Endothelial cell of umbilical vein (primary cell): ENCODE measurements around the gene DLG1. TPM values are rescaled to one million over a fixed set of nuclear protein-coding genes. Genes with fewer than 3 reads are reported as not detected.

Experiments
- BruUV-seq: library from RNA; stranded (reverse); fragments of 400-500 nt; replicated peaks from 2 replicates; lab custom pipeline; 2021; lab: Mats Ljungman, UMichigan
- CTCF ChIA-PET: fragments of 300-600, 350-600 bp; sonication (Branson Sonifier 250); formaldehyde crosslinking; loops from one replicate; lab custom pipeline; 2021; ENCODE audit warnings: antibody characterized with exemption, inconsistent platforms; lab: Charles Lee
- POLR2A ChIA-PET: fragments of 300-600, 350-600 bp; sonication (Branson Sonifier 250); formaldehyde crosslinking; loops from one replicate; lab custom pipeline; 2021; ENCODE audit warnings: antibody characterized with exemption, inconsistent platforms; lab: Charles Lee
- DNase-seq: peaks from one replicate; pipeline ENCODE4 v3.0.0-alpha.2; 2011; ENCODE audit warnings: low read depth, low spot score
- FAIRE-seq: peaks from 2 replicates; lab custom pipeline; 2011; peaks lifted over from hg19 to GRCh38; lab: Jason Lieb, UNC
- H2AFZ ChIP-seq: 2 replicates; pipeline ENCODE4 v1.6.0; 2012; ENCODE audit warnings: low read depth, low read length, control low read depth, inconsistent platforms
- H3K27ac ChIP-seq: 2 replicates; pipeline ENCODE4 v1.5.1; 2011; ENCODE audit warnings: low read depth, mild to moderate bottlenecking, control low read depth, low read length, moderate library complexity; ENCODE audit not compliant: insufficient read depth
- H3K27me3 ChIP-seq, 2 experiments: 2 replicates each; pipeline versions ENCODE4 v1.6.0 to v1.6.1; 2011; ENCODE audit warnings: low read length in 2 of 2, mixed read lengths in 1 of 2; ENCODE audit not compliant: control insufficient read depth in 2 of 2, insufficient read depth in 2 of 2
- H3K36me3 ChIP-seq, 2 experiments: 2 replicates in 1 of 2; 3 replicates in 1 of 2; pipeline ENCODE4 v1.5.1; 2011; ENCODE audit warnings: low read length in 2 of 2, mild to moderate bottlenecking in 1 of 2, moderate library complexity in 1 of 2; ENCODE audit not compliant: control insufficient read depth in 2 of 2, insufficient read depth in 2 of 2; ENCODE audit errors: extremely low read depth in 1 of 2
- H3K4me1 ChIP-seq: 3 replicates; pipeline ENCODE4 v1.5.1; 2011; ENCODE audit warnings: mild to moderate bottlenecking, low read length; ENCODE audit not compliant: control insufficient read depth, insufficient read depth; ENCODE audit errors: extremely low read depth
- H3K4me2 ChIP-seq: 2 replicates; pipeline ENCODE4 v1.6.1; 2011; ENCODE audit warnings: low read length, control low read depth, mixed read lengths; ENCODE audit not compliant: insufficient read depth
- H3K4me3 ChIP-seq, 3 experiments: fragments of 200-600 bp in 1 of 3; sonication (generic), shearing (Covaris generic) in 1 of 3; replicated peaks in 1 of 3; 2 replicates each; pipeline ENCODE4 v1.5.1; 2011 to 2016; ENCODE audit warnings: control low read depth in 3 of 3, low read length in 3 of 3, mild to moderate bottlenecking in 2 of 3, inconsistent platforms in 1 of 3, low read depth in 1 of 3, moderate library complexity in 1 of 3; ENCODE audit not compliant: insufficient read depth in 1 of 3
- H3K79me2 ChIP-seq: 2 replicates; pipeline ENCODE4 v1.6.0; 2012; ENCODE audit warnings: low read length, inconsistent platforms; ENCODE audit not compliant: control insufficient read depth, insufficient read depth
- H3K9ac ChIP-seq: replicated peaks from 2 replicates; pipeline ENCODE3; 2011; ENCODE audit warnings: low read length, control low read depth; ENCODE audit not compliant: insufficient read depth; ENCODE audit errors: extremely low read depth
- H3K9me1 ChIP-seq: replicated peaks from 3 replicates; pipeline ENCODE4 v1.6.0; 2011; ENCODE audit warnings: mild to moderate bottlenecking, low read length; ENCODE audit not compliant: control insufficient read depth, insufficient read depth; ENCODE audit errors: extremely low read depth
- H3K9me3 ChIP-seq: replicated peaks from 2 replicates; pipeline ENCODE4 v1.5.1; 2012; ENCODE audit warnings: low read length, inconsistent platforms; ENCODE audit not compliant: control insufficient read depth, insufficient read depth
- H4K20me1 ChIP-seq: replicated peaks from 2 replicates; pipeline ENCODE3; 2011; ENCODE audit warnings: mild to moderate bottlenecking, low read length; ENCODE audit not compliant: control insufficient read depth, insufficient read depth; ENCODE audit errors: extremely low read depth
- CTCF ChIP-seq, 2 donors: IDR thresholded peaks; 1 replicate in 1 of 2; 2 replicates in 1 of 2; pipeline ENCODE4 v1.5.1; 2011; ENCODE audit warnings: low read length in 2 of 2, mild to moderate bottlenecking in 2 of 2, moderate library complexity in 2 of 2, control low read depth in 1 of 2, inconsistent platforms in 1 of 2, low read depth in 1 of 2; ENCODE audit not compliant: insufficient read depth in 1 of 2; ENCODE audit errors: extremely low read depth in 1 of 2
- EZH2 ChIP-seq: IDR thresholded peaks from 2 replicates; pipeline ENCODE4 v1.6.1; 2012; ENCODE audit warnings: borderline replicate concordance, low read depth, mild to moderate bottlenecking, moderate library complexity, low read length, inconsistent platforms; ENCODE audit not compliant: severe bottlenecking
- FOS ChIP-seq: IDR thresholded peaks from 2 replicates; pipeline ENCODE4 v1.6.1; 2011; ENCODE audit warnings: mild to moderate bottlenecking, low read length, moderate library complexity, borderline replicate concordance; ENCODE audit not compliant: insufficient read depth
- GATA2 ChIP-seq: IDR thresholded peaks from 2 replicates; pipeline ENCODE4 v1.7.0; 2011; ENCODE audit warnings: low read depth, mild to moderate bottlenecking, moderate library complexity, mixed read lengths, low read length; ENCODE audit not compliant: insufficient read length, insufficient read depth
- JUN ChIP-seq: IDR thresholded peaks from 2 replicates; pipeline ENCODE4 v1.6.1; 2011; ENCODE audit warnings: borderline replicate concordance, low read depth; ENCODE audit not compliant: insufficient read length, insufficient read depth
- MYC ChIP-seq: IDR thresholded peaks from one replicate; pipeline ENCODE4 v1.6.1; 2011; ENCODE audit warnings: mild to moderate bottlenecking, low read depth, low read length
- POLR2A ChIP-seq: IDR thresholded peaks from 2 replicates; pipeline ENCODE4 v1.6.1; 2012; ENCODE audit warnings: low read depth, mild to moderate bottlenecking, control low read depth, low read length
- POLR2AphosphoS5 ChIP-seq: IDR thresholded peaks from 2 replicates; pipeline ENCODE4 v1.6.1; 2012; ENCODE audit warnings: low read depth, mild to moderate bottlenecking, control low read depth, low read length, moderate library complexity; ENCODE audit not compliant: insufficient read depth
- dilution Hi-C: fragments of 300-500 bp; cut with MboI; formaldehyde crosslinking; loops from one replicate; pipeline ENCODE4 v1.15.0; 2019; ENCODE audit warnings: low sequenced_read_pairs; ENCODE audit not compliant: extremely low pct_ligation_motif_present
- intact Hi-C: fragments of 100-400 bp; cut with micrococcal nuclease; formaldehyde crosslinking; loops from one replicate; pipeline ENCODE4 v1.10.0; 2022
- polyA plus RNA-seq, 4 experiments: library from polyadenylated mRNA; depleted of rRNA in 3 of 4; stranded (reverse) in 3 of 4; unstranded in 1 of 4; fragments of >200 nt; gene quantifications; 2 replicates each; pipeline versions ENCODE4 v1.2.1 to v1.2.3, GENCODE V29; 2011 to 2012; ENCODE audit warnings: missing spikeins in 1 of 4
- total RNA-seq: library from RNA; stranded (reverse); gene quantifications from 2 replicates; pipeline ENCODE4 v1.2.3, GENCODE V29; 2021
- TF ChIP-seq, protein P1 (sequence below): IDR thresholded peaks from 2 replicates; pipeline ENCODE4 v1.6.1; 2011; ENCODE audit not compliant: insufficient read depth, insufficient read length

DLG1 gene
- total and polyA plus RNA-seq, 2 donors (not counting 3 experiments of a cell fraction or from before 2014, with no cell fraction given): 26.5 to 80.1 TPM

- no peaks in the 10 kb centered on the region for H3K27me3 ChIP-seq
- H3K4me1 ChIP-seq: no peaks in the 10 kb centered on the region
- H3K4me3 ChIP-seq: no peak overlapping the region
- H3K9me3 ChIP-seq: no peaks in the 10 kb centered on the region
- H3K9me1 ChIP-seq: no peaks in the 10 kb centered on the region
- dilution Hi-C loops: loop anchor here (25.0 kb wide), 1 partner anchor 253 kb away; no protein-coding TSS in a partner anchor
- DNase-seq (no peak), FAIRE-seq (no peak)
- TF ChIP-seq MYC (no peak), EZH2 (no peak), CTCF (IDR thresholded peaks at IDR 0.05; ENCODE audit: extremely low read depth in 1 of 2, insufficient read depth in 1 of 2, low read depth in 1 of 2, low read length in 2 of 2) (no peak), JUN (no peak), POLR2A (no peak), POLR2AphosphoS5 (no peak), GATA2 (no peak), FOS (no peak)
- TF ChIP-seq, protein P1, sequence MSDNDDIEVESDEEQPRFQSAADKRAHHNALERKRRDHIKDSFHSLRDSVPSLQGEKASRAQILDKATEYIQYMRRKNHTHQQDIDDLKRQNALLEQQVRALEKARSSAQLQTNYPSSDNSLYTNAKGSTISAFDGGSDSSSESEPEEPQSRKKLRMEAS: no peak
- H3K79me2 ChIP-seq: peaks cover 84% of the 10 kb centered on the region
- H3K27ac ChIP-seq: no peak overlapping the region
- CTCF ChIA-PET: interaction anchor here (2.6 to 4.1 kb wide), 2 partner anchors 23 to 243 kb away, joined by 6 to 148 read pairs; no protein-coding TSS in a partner anchor
- no peak overlapping the region for H3K9ac ChIP-seq
- H3K36me3 ChIP-seq: no peaks in the 10 kb centered on the region
- BruUV-seq: no TSS peak
- H4K20me1 ChIP-seq: peaks cover 14% of the 10 kb centered on the region
- intact Hi-C loops: no loop called here
- POLR2A ChIA-PET: no interaction called here
- no peak overlapping the region for H3K4me2 ChIP-seq
- H2AFZ ChIP-seq: no peak overlapping the region
Observed at GRCh38 chr3:197259096-197259495, 39.3 kb downstream of the DLG1 start.
